Measurements from ENCODE around the gene MAP7. TPM values are rescaled to one million over a fixed set of nuclear protein-coding genes. Genes with fewer than 3 reads are reported as not detected.

Gene MAP7
- total and polyA plus RNA-seq, 2 donors (not counting 3 experiments of a cell fraction or from before 2014, with no cell fraction given) = 0.07 to 0.42 TPM

DNA sequence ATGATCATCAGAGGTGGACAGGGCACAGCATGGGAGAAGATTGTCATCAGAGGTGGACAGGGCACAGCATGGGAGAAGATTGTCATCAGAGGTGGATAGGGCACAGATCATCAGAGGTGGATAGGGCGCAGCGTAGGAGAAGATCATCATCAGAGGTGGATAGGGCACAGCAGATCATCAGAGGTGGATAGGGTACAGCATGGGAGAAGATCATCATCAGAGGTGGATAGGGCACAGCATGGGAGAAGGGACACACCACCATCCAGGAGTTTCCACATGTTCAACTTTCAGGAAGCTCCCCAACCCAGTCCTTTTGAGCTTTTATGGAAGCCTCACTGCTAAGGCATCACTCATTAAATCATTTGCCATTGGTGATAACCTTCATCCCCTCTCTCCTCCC lies 104.1 kb downstream of the MAP7 start:
- Histone ChIP-seq H3K27ac (ENCODE audit: insufficient read depth, low read depth, low read length) (no peak overlapping the region), H3K9me3 (replicated peaks; ENCODE audit: control insufficient read depth, insufficient read depth, low read length) (no peaks in the 10 kb centered on the region), H3K27me3 (ENCODE audit: control insufficient read depth in 2 of 2, insufficient read depth in 2 of 2, low read length in 2 of 2) (peaks cover 1 to 10% of the 10 kb centered on the region in 2 experiments), H3K4me3 (replicated peaks in 1 of 3; ENCODE audit: insufficient read depth in 1 of 3, low read depth in 1 of 3, low read length in 3 of 3) (no peak overlapping the region), H3K4me2 (ENCODE audit: insufficient read depth, low read length) (no peak overlapping the region), H3K9ac (replicated peaks; ENCODE audit: extremely low read depth, insufficient read depth, low read length) (no peak overlapping the region), H3K79me2 (ENCODE audit: control insufficient read depth, insufficient read depth, low read length) (no peaks in the 10 kb centered on the region), H4K20me1 (replicated peaks; ENCODE audit: control insufficient read depth, extremely low read depth, insufficient read depth, low read length) (no peaks in the 10 kb centered on the region), H2AFZ (ENCODE audit: low read depth, low read length) (no peak overlapping the region), H3K9me1 (replicated peaks; ENCODE audit: control insufficient read depth, extremely low read depth, insufficient read depth, low read length) (no peaks in the 10 kb centered on the region), H3K36me3 (ENCODE audit: control insufficient read depth in 2 of 2, extremely low read depth in 1 of 2, insufficient read depth in 2 of 2, low read length in 2 of 2) (no peaks in the 10 kb centered on the region), H3K4me1 (ENCODE audit: control insufficient read depth, extremely low read depth, insufficient read depth, low read length) (no peaks in the 10 kb centered on the region)
- POLR2A ChIA-PET = no interaction called here
- TF ChIP-seq, protein P1, sequence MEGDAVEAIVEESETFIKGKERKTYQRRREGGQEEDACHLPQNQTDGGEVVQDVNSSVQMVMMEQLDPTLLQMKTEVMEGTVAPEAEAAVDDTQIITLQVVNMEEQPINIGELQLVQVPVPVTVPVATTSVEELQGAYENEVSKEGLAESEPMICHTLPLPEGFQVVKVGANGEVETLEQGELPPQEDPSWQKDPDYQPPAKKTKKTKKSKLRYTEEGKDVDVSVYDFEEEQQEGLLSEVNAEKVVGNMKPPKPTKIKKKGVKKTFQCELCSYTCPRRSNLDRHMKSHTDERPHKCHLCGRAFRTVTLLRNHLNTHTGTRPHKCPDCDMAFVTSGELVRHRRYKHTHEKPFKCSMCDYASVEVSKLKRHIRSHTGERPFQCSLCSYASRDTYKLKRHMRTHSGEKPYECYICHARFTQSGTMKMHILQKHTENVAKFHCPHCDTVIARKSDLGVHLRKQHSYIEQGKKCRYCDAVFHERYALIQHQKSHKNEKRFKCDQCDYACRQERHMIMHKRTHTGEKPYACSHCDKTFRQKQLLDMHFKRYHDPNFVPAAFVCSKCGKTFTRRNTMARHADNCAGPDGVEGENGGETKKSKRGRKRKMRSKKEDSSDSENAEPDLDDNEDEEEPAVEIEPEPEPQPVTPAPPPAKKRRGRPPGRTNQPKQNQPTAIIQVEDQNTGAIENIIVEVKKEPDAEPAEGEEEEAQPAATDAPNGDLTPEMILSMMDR (IDR thresholded peaks at IDR 0.05; ENCODE audit: extremely low read depth in 1 of 2, insufficient read depth in 1 of 2, low read depth in 1 of 2, low read length in 2 of 2) = no peak
- TF ChIP-seq FOS (IDR thresholded peaks at IDR 0.05; ENCODE audit: borderline replicate concordance, insufficient read depth, low read length) (no peak), EZH2 (IDR thresholded peaks at IDR 0.05; ENCODE audit: borderline replicate concordance, low read depth, low read length, severe bottlenecking) (no peak), POLR2A (IDR thresholded peaks at IDR 0.05; ENCODE audit: low read depth, low read length) (no peak), GATA2 (IDR thresholded peaks at IDR 0.05; ENCODE audit: insufficient read depth, insufficient read length, low read depth, low read length) (no peak), POLR2AphosphoS5 (IDR thresholded peaks at IDR 0.05; ENCODE audit: insufficient read depth, low read depth, low read length) (no peak), JUN (IDR thresholded peaks at IDR 0.05; ENCODE audit: borderline replicate concordance, insufficient read depth, insufficient read length, low read depth) (no peak), MYC (IDR thresholded peaks at IDR 0.05; ENCODE audit: low read depth, low read length) (no peak)
- TF ChIP-seq, protein P2, sequence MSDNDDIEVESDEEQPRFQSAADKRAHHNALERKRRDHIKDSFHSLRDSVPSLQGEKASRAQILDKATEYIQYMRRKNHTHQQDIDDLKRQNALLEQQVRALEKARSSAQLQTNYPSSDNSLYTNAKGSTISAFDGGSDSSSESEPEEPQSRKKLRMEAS (IDR thresholded peaks at IDR 0.05; ENCODE audit: insufficient read depth, insufficient read length) = no peak
- FAIRE-seq (no peak), DNase-seq (ENCODE audit: low read depth, low spot score) (no peak)
- no TSS peak for BruUV-seq (replicated peaks)
- CTCF ChIA-PET = interaction anchor here (0.6 kb wide), 1 partner anchor 46 kb away, joined by 3 read pairs; no protein-coding TSS in a partner anchor
- intact Hi-C loops (cut with micrococcal nuclease) = no loop called here
- dilution Hi-C loops (cut with MboI; ENCODE audit: extremely low pct_ligation_motif_present, low sequenced_read_pairs) = no loop called here
